Measurements from ENCODE around the gene RXFP1.
A peak's percentile ranks its signal among the peaks of the same experiment; 100 is the strongest.
"Not testable (repeated sequence)": the region's sequence is repeated elsewhere in the genome, so short reads cannot be mapped to it uniquely, and the experiment has no call there.

The RXFP1 gene

DNA sequence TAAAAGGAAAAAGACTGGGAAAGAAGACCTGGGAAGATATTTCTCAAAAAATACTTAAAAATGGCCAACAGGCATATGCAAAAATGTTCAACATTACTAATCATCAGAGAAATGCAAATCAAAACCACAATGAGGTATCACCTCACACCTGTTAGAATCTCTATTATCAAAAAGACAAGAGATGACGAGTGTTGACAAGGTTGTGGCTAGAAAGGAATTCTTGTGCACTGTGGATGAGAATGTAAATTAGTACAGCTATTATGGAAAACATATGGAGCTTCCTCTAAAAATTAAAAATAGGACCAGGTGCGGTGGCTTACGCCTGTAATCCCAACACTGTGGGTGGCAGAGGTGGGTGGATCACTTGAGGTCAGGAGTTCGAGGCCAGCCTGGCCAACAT lies 100.0 kb downstream of the RXFP1 start:
- peaks cover 6% of the 10 kb centered on the region for H3K4me1 Mint-ChIP-seq
- no peak overlapping the region for H3K4me3 Mint-ChIP-seq
- H3K36me3 Mint-ChIP-seq, result no peaks in the 10 kb centered on the region
- no peak overlapping the region for H3K27ac Mint-ChIP-seq
- peaks cover 16% of the 10 kb centered on the region for H3K27me3 Mint-ChIP-seq
- H3K9me3 Mint-ChIP-seq, result no peaks in the 10 kb centered on the region
- ATAC-seq, result no peak

GRCh38 chr4:158622251-158622650 lies 100.6 kb downstream of the RXFP1 start:
- Mint-ChIP-seq H3K4me3 (no peak overlapping the region), H3K36me3 (no peaks in the 10 kb centered on the region), H3K27me3 (peaks cover 16% of the 10 kb centered on the region), H3K27ac (no peak overlapping the region), H3K9me3 (no peaks in the 10 kb centered on the region), H3K4me1 (peaks cover 6% of the 10 kb centered on the region)
- ATAC-seq, result no peak

GRCh38 chr4:158624889-158625478 lies 103.3 kb downstream of the RXFP1 start:
- Mint-ChIP-seq H3K27me3 (peaks cover 10% of the 10 kb centered on the region), H3K36me3 (no peaks in the 10 kb centered on the region), H3K27ac (no peak overlapping the region), H3K4me1 (peaks cover 6% of the 10 kb centered on the region), H3K9me3 (no peaks in the 10 kb centered on the region), H3K4me3 (no peak overlapping the region)
- ATAC-seq, result no peak

GRCh38 chr4:158625544-158625943 lies 103.9 kb downstream of the RXFP1 start:
- Mint-ChIP-seq H3K36me3 (no peaks in the 10 kb centered on the region), H3K27ac (no peak overlapping the region), H3K4me3 (no peak overlapping the region), H3K27me3 (peaks cover 8% of the 10 kb centered on the region), H3K9me3 (no peaks in the 10 kb centered on the region), H3K4me1 (peaks cover 6% of the 10 kb centered on the region)
- ATAC-seq, result no peak

GRCh38 chr4:158630893-158631292 lies 109.2 kb downstream of the RXFP1 start:
- Mint-ChIP-seq H3K4me3 (no peak overlapping the region), H3K27me3 (peaks cover 9% of the 10 kb centered on the region), H3K36me3 (no peaks in the 10 kb centered on the region), H3K27ac (no peak overlapping the region), H3K9me3 (no peaks in the 10 kb centered on the region), H3K4me1 (no peaks in the 10 kb centered on the region)
- no peak for ATAC-seq

- no peak overlapping the region for H3K4me3 Mint-ChIP-seq
- no peak for ATAC-seq
- H3K4me1 Mint-ChIP-seq, result no peaks in the 10 kb centered on the region
- H3K27me3 Mint-ChIP-seq, result peaks cover 34% of the 10 kb centered on the region
- H3K27ac Mint-ChIP-seq, result no peak overlapping the region
- no peaks in the 10 kb centered on the region for H3K36me3 Mint-ChIP-seq
- no peaks in the 10 kb centered on the region for H3K9me3 Mint-ChIP-seq
These were observed 114.9 kb downstream of the RXFP1 start for GRCh38 chr4:158636619-158637018.

DNA sequence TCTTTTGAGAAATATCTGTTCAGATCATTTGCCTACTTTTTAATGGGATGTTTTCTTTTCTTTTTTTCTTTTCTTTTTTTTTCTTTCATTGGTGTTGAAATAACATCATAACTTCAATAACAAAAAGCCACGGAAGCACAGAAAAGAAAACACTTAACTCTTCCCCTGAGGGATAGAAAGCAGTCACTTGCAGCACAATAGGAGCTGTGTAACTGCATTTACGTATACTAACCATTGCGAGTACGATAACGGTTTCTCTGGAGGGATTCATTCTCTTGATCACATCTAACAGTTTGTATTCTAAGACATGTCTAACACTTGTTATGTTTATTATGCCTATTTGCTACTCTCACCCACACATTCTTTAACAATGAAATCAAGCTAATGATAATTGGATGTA lies 122.7 kb downstream of the RXFP1 start:
- Mint-ChIP-seq H3K36me3 (no peaks in the 10 kb centered on the region), H3K4me3 (no peak overlapping the region), H3K9me3 (peaks cover 3% of the 10 kb centered on the region), H3K4me1 (no peaks in the 10 kb centered on the region), H3K27ac (no peak overlapping the region), H3K27me3 (peaks cover 42% of the 10 kb centered on the region)
- ATAC-seq, result no peak

DNA sequence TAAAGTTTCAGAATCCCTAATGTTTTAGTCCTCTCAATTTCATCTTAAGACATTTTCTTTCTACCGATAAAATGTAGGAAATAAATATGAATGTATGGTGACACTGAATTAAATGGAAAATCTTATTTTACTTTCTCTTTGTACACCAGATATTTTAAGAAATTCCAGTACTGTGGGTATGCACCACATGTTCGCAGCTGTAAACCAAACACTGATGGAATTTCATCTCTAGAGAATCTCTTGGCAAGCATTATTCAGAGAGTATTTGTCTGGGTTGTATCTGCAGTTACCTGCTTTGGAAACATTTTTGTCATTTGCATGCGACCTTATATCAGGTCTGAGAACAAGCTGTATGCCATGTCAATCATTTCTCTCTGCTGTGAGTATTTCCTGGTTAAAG lies 123.1 kb downstream of the RXFP1 start:
- Mint-ChIP-seq H3K4me3 (no peak overlapping the region), H3K27me3 (peaks cover 41% of the 10 kb centered on the region), H3K36me3 (no peaks in the 10 kb centered on the region), H3K4me1 (no peaks in the 10 kb centered on the region), H3K27ac (no peak overlapping the region), H3K9me3 (peaks cover 3% of the 10 kb centered on the region)
- ATAC-seq, result no peak

DNA sequence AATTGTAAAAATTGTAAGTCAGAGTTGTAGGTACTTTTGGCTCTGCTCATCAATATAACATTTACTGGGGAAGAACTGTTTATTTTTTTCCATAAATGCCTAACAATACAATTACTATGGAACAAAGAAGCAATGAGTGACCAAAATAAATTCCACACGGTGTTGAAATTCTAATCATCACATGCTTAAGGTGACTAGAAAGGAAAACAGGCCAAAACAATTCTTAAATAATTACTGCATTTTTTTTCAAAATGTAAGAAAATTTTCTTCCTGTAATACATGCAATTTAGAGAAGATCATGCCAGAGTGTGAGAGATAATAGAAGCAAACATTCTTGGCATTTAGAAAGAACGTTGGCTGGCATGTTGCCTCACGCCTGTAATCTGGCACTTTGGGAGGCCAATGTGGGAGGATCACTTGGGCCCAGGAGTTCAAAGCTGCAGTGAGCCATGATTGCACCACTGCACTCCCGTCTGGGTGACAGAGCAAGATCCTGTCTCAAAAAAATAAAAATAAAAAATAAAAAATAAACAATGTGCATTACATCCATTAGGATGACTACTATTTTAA lies 127.5 kb downstream of the RXFP1 start:
- Mint-ChIP-seq H3K27me3 (peaks cover 33% of the 10 kb centered on the region), H3K27ac (no peak overlapping the region), H3K36me3 (no peaks in the 10 kb centered on the region), H3K4me3 (no peak overlapping the region), H3K9me3 (no peaks in the 10 kb centered on the region), H3K4me1 (no peaks in the 10 kb centered on the region)
- ATAC-seq, result no peak

- H3K27ac Mint-ChIP-seq, result no peak overlapping the region
- no peaks in the 10 kb centered on the region for H3K9me3 Mint-ChIP-seq
- no peak for ATAC-seq
- no peak overlapping the region for H3K4me3 Mint-ChIP-seq
- no peaks in the 10 kb centered on the region for H3K36me3 Mint-ChIP-seq
- H3K27me3 Mint-ChIP-seq, result peaks cover 10% of the 10 kb centered on the region
- no peaks in the 10 kb centered on the region for H3K4me1 Mint-ChIP-seq
These were observed 131.2 kb downstream of the RXFP1 start for GRCh38 chr4:158652920-158653319.

DNA sequence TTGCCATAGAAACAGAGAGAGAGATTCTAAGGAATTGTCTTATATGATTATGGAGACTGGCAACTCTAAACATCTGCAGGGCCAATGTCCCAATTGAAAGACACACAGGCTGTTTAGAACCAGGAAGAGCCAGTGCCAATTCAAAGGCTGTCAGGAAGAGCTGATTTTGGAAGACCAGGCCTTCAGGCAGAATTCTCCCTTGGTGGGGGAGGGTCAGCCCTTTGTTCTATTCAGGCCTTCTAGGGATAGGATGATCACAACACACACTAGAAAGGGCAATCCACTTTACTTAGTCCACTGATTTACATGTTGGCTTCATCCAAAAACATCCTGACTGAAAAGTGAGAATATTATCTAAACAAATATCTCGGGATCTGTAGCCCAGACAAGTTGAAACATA lies 134.8 kb downstream of the RXFP1 start:
- H3K9me3 Mint-ChIP-seq, result no peaks in the 10 kb centered on the region
- ATAC-seq, result no peak
- no peaks in the 10 kb centered on the region for H3K36me3 Mint-ChIP-seq
- H3K27me3 Mint-ChIP-seq, result peaks cover 16% of the 10 kb centered on the region
- no peak overlapping the region for H3K27ac Mint-ChIP-seq
- H3K4me3 Mint-ChIP-seq, result no peak overlapping the region
- no peaks in the 10 kb centered on the region for H3K4me1 Mint-ChIP-seq

GRCh38 chr4:158657291-158657690 lies 135.6 kb downstream of the RXFP1 start:
- no peaks in the 10 kb centered on the region for H3K9me3 Mint-ChIP-seq
- H3K27me3 Mint-ChIP-seq, result peaks cover 16% of the 10 kb centered on the region
- H3K36me3 Mint-ChIP-seq, result no peaks in the 10 kb centered on the region
- H3K4me1 Mint-ChIP-seq, result no peaks in the 10 kb centered on the region
- no peak overlapping the region for H3K27ac Mint-ChIP-seq
- H3K4me3 Mint-ChIP-seq, result no peak overlapping the region
- no peak for ATAC-seq

- H3K36me3 Mint-ChIP-seq, H3K9me3 Mint-ChIP-seq, H3K4me1 Mint-ChIP-seq, H3K4me3 Mint-ChIP-seq, ATAC-seq: not testable (repeated sequence)
- Mint-ChIP-seq H3K27me3 (peaks cover 15% of the 10 kb centered on the region), H3K27ac (peak overlapping the region; percentile 4)
These were observed 141.6 kb downstream of the RXFP1 start for GRCh38 chr4:158663255-158663654.

- not testable (repeated sequence) for ATAC-seq, H3K36me3 Mint-ChIP-seq, H3K27me3 Mint-ChIP-seq, H3K4me1 Mint-ChIP-seq, H3K9me3 Mint-ChIP-seq, H3K4me3 Mint-ChIP-seq
- peak overlapping the region; percentile 4 for H3K27ac Mint-ChIP-seq
These were observed 142.3 kb downstream of the RXFP1 start for GRCh38 chr4:158663707-158664625.

DNA sequence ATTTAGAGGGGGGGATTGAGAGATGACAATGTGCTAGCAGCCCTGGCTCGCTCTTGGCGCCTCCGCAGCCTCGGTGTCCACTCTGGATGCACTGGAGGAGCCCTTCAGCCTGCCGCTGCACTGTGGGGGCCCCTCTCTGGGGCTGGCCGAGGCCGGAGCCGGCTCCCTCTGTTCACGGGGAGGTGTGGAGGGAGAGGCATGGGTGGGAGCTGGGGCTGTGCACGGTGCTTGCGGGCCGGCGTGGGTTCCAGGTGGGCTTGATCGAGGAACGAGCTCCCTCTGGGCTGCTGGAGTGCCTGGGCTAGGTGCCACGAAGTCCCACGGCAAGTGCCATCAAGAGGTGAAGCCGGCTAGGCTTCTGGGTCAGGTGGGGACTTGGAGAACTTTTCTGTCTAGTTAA lies 143.1 kb downstream of the RXFP1 start:
- Mint-ChIP-seq H3K4me3 (no peak overlapping the region), H3K27ac (no peak overlapping the region), H3K27me3 (no peaks in the 10 kb centered on the region), H3K9me3 (no peaks in the 10 kb centered on the region), H3K36me3 (no peaks in the 10 kb centered on the region), H3K4me1 (peaks cover 6% of the 10 kb centered on the region)
- no peak for ATAC-seq

DNA sequence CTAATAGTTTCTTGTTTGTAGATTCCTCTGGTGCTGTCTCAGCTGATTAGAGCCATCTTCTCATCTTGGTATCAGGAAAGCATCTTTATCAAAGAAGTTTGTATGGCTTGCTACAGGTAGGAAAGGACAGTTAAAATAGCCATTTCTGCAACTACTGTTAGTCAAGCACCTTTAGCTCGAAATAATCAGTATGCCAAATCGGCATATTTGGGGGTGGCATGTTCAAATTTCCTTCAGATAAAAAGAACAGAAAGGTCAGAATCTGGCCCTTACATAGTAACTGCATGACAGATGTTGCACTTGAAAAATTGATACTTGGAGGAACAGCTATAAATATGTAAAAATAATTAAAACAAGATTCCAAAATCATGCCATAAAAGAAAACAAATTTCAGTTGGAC lies 145.2 kb downstream of the RXFP1 start:
- no peak overlapping the region for H3K4me3 Mint-ChIP-seq

More for the DNA sequence above, 145.2 kb downstream of the RXFP1 start:
- no peak overlapping the region for H3K27ac Mint-ChIP-seq
- no peaks in the 10 kb centered on the region for H3K36me3 Mint-ChIP-seq
- no peaks in the 10 kb centered on the region for H3K27me3 Mint-ChIP-seq
- no peaks in the 10 kb centered on the region for H3K9me3 Mint-ChIP-seq
- ATAC-seq, result no peak
- peaks cover 17% of the 10 kb centered on the region for H3K4me1 Mint-ChIP-seq

All from stimulated activated memory B cell treated with anti-CD40 and anti-IgM and Interleukin-4, amounts not matched to agents 10 μg/mL and 1 μg/mL and 100 μg/mL, for 72 hours (primary cell).